Uterus (tissue), 4 donors: ENCODE data around the gene IL13. TPM values are rescaled to one million over a fixed set of nuclear protein-coding genes. Genes with fewer than 3 reads are reported as not detected.

Experiments used
- DNase-seq, 2 donors: peaks; one replicate each; pipeline ENCODE4 v3.0.0-alpha.2; 2019 to 2020
- H3K27ac ChIP-seq, 2 donors: fragments of 200-600 bp; sonication (generic); 1 replicate in 1 of 2; 2 replicates in 1 of 2; pipeline ENCODE4 v1.5.1; 2016 to 2018
- H3K27me3 ChIP-seq, 2 donors: fragments of 200-600 bp; sonication (generic); one replicate each; pipeline ENCODE4 v1.5.1; 2018 to 2019; ENCODE audit warnings: control low read depth in 1 of 2
- H3K36me3 ChIP-seq, 2 donors: fragments of 200-600 bp; sonication (generic); one replicate each; pipeline ENCODE4 v1.5.1; 2019; ENCODE audit warnings: control low read depth in 1 of 2
- H3K4me1 ChIP-seq, 2 donors: fragments of 200-600 bp; sonication (generic); one replicate each; pipeline ENCODE4 v1.5.1; 2018 to 2019; ENCODE audit warnings: control low read depth in 1 of 2
- H3K4me3 ChIP-seq, 2 donors: fragments of 200-600 bp; sonication (generic); 1 replicate in 1 of 2; 2 replicates in 1 of 2; pipeline ENCODE4 v1.5.1; 2018 to 2019; ENCODE audit warnings: mild to moderate bottlenecking in 1 of 2
- H3K9me3 ChIP-seq, 2 donors: fragments of 200-600 bp; sonication (generic); one replicate each; pipeline ENCODE4 v1.5.1; 2019; ENCODE audit warnings: control low read depth in 1 of 2
- CTCF ChIP-seq, 4 experiments: fragments of 200-600 bp in 2 of 4; fragments of 450-650 bp in 2 of 4; sonication (generic) in 2 of 4; IDR thresholded peaks; one replicate each; pipeline ENCODE4 v1.5.1; 2016 to 2019; ENCODE audit warnings: antibody characterized with exemption in 4 of 4, mild to moderate bottlenecking in 2 of 4, moderate library complexity in 1 of 4
- POLR2A ChIP-seq, 2 donors: fragments of 450-650 bp; IDR thresholded peaks; one replicate each; pipeline ENCODE4 v1.6.1; 2016; ENCODE audit warnings: antibody characterized with exemption in 2 of 2, mild to moderate bottlenecking in 1 of 2, moderate library complexity in 1 of 2
- intact Hi-C: fragments of 100-400 bp; cut with DNase I; formaldehyde crosslinking; loops from one replicate; pipeline ENCODE4 v1.15.1; 2023; ENCODE audit warnings: low total_unique reads
- total RNA-seq, 4 donors: library from RNA; depleted of rRNA in 3 of 4; stranded (reverse); fragments of >200 nt in 3 of 4; gene quantifications; one replicate each; pipeline versions ENCODE4 v1.1.0 to v1.2.4, GENCODE V29; 2014 to 2023
- donor health status: DM: yes; HTN: yes; CAD: no.

The IL13 gene
- total RNA-seq, 4 donors from 2014 or later, result 0.73 TPM; not detected in 3

- no peaks in the 10 kb centered on the region for H3K36me3 ChIP-seq
- peaks cover 0 to 11% of the 10 kb centered on the region in 2 donors for H3K4me1 ChIP-seq
- no peak for TF ChIP-seq POLR2A (IDR thresholded peaks at IDR 0.05)
- TF ChIP-seq CTCF (IDR thresholded peaks at IDR 0.05), result no peak
- intact Hi-C loops, result no loop called here
- H3K27me3 ChIP-seq, result peaks cover 10 to 13% of the 10 kb centered on the region in 2 donors
- DNase-seq, result no peak
- H3K9me3 ChIP-seq, result no peaks in the 10 kb centered on the region
- H3K4me3 ChIP-seq, result peak overlapping the region in 1 of 2 donors; percentile 9
- no peak overlapping the region for H3K27ac ChIP-seq
These were observed 1.9 kb upstream of the IL13 start for GRCh38 chr5:132655821-132656773.

- Histone ChIP-seq H3K9me3 (no peaks in the 10 kb centered on the region), H3K36me3 (no peaks in the 10 kb centered on the region), H3K27ac (no peak overlapping the region), H3K27me3 (peaks cover 10 to 13% of the 10 kb centered on the region in 2 donors), H3K4me3 (no peak overlapping the region), H3K4me1 (peaks cover 0 to 11% of the 10 kb centered on the region in 2 donors)
- TF ChIP-seq POLR2A (IDR thresholded peaks at IDR 0.05), result no peak
- TF ChIP-seq CTCF (IDR thresholded peaks at IDR 0.05), result no peak
- DNase-seq, result no peak
- intact Hi-C loops, result no loop called here
These were observed 1.1 kb upstream of the IL13 start for GRCh38 chr5:132656774-132657355.

- no peaks in the 10 kb centered on the region for H3K36me3 ChIP-seq
- intact Hi-C loops, result no loop called here
- H3K27me3 ChIP-seq, result peaks cover 8 to 10% of the 10 kb centered on the region in 2 donors
- no peaks in the 10 kb centered on the region for H3K9me3 ChIP-seq
- DNase-seq, result no peak
- H3K4me3 ChIP-seq, result no peak overlapping the region
- TF ChIP-seq CTCF (IDR thresholded peaks at IDR 0.05) (no peak), POLR2A (IDR thresholded peaks at IDR 0.05) (no peak)
- H3K27ac ChIP-seq, result no peak overlapping the region
- peaks cover 0 to 11% of the 10 kb centered on the region in 2 donors for H3K4me1 ChIP-seq
These were observed 669 bp downstream of the IL13 start for GRCh38 chr5:132658381-132659302.

- H3K4me3 ChIP-seq, result no peak overlapping the region
- peaks cover 0 to 11% of the 10 kb centered on the region in 2 donors for H3K4me1 ChIP-seq
- H3K27ac ChIP-seq, result no peak overlapping the region
- peaks cover 3 to 10% of the 10 kb centered on the region in 2 donors for H3K27me3 ChIP-seq
- no peak for DNase-seq
- TF ChIP-seq POLR2A (IDR thresholded peaks at IDR 0.05) (no peak), CTCF (IDR thresholded peaks at IDR 0.05) (no peak)
- H3K9me3 ChIP-seq, result no peaks in the 10 kb centered on the region
- no peaks in the 10 kb centered on the region for H3K36me3 ChIP-seq
- intact Hi-C loops, result no loop called here
These were observed 1.9 kb downstream of the IL13 start for GRCh38 chr5:132659598-132660493.
